GM18873 (cell line): ENCODE results near the gene TNFSF8.

Experiments
- ATAC-seq: cut with Tn5 transposase; IDR thresholded peaks from one replicate; pipeline ENCODE4 v1.9.1; 2021; ENCODE audit warnings: mild to moderate bottlenecking, moderate library complexity, moderate number of reproducible peaks; ENCODE audit not compliant: unreplicated experiment, low FRiP score

Gene TNFSF8

DNA sequence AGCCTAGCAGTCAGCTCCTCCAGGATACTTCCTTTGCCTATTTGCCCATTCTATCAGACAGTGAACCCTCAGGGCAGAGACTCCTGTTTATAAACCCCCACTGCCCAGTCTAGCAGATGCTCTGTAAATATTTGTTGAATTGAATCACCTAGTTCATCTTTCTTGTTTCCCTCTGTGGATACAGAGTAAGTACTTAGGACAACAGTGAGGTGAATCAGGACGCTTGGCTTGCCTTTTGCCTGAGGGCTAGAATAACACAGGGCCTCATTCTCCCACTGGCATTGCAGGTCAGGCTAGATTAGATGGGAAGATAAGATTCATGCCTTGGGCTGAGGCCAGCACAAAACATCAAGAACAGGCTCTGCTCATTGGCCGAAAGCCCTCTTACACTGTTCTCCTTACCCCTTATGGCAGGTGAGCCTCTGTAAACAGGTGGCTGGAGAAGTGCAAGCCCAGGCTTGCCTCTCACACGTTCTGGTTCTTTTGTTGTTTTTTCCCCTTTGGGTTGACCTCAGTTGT lies 22.2 kb downstream of the TNFSF8 start:
- ATAC-seq, result no peak

DNA sequence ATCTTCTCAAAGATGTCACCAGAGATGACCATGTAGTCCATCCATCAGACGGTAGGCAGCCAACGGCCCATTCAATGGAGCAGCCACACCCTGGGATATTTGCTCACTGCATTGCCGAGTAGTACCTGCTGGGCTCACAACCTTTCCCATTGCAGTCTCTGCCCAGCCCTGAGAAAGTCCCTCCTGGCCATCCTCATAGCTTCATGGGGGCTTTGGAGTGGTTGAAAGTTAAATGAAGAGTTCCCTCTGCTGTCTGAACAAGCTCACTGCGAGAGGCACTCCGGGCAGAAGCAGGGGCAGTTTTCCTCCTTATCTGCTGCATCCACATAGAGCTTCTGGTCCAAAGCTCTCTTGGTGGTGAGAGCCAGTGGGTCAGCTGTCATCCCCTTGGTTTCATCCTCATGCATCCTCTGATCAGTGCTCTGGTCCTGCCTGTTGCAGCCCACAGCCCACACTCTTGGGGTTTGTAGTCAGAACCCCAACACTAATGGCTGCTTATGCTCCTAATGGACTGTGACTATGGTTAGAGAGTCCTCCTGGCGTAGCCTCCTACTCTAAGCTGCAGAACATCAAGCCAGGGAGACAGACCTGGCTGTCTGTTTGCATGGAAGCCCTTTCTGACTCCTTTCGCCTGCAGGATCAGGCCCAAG lies 23.3 kb downstream of the TNFSF8 start:
- no peak for ATAC-seq

GRCh38 chr9:114905170-114905940 lies 25.0 kb downstream of the TNFSF8 start:
- no peak for ATAC-seq

DNA sequence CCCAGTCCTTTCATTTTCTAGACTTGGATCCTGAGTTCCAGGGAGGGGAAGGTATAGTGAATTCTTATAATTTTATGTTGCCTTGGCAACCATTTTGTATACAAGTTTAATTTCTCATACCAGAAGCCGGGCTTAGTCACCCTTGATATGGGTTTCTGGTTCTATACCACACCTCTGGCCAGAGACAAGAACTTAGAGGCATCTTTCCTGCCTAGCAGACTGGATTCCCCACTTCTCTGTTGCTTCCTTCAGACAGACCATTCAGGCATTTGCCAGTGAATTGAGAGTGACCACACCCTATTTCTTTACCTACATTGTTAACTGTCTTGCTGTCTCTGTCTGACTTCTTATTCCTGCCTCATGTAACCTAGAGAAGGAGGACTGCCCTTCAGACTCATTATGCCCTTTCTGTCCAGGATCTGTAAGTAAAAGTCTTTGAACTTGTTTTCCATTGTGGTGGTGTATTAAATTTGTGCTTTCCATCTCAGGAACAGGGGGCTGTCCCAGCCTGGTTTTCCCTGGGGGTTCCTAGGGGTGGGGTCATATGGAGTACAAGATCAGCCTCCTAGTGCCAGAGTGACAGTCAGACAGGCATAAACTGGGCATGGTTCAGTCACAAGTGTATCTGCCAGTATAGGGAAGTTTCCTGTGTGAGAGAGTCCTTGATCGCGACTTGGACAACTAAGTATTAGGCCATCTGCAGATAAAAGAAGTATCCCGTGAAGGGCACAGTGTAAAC lies 27.4 kb downstream of the TNFSF8 start:
- ATAC-seq, result no peak

DNA sequence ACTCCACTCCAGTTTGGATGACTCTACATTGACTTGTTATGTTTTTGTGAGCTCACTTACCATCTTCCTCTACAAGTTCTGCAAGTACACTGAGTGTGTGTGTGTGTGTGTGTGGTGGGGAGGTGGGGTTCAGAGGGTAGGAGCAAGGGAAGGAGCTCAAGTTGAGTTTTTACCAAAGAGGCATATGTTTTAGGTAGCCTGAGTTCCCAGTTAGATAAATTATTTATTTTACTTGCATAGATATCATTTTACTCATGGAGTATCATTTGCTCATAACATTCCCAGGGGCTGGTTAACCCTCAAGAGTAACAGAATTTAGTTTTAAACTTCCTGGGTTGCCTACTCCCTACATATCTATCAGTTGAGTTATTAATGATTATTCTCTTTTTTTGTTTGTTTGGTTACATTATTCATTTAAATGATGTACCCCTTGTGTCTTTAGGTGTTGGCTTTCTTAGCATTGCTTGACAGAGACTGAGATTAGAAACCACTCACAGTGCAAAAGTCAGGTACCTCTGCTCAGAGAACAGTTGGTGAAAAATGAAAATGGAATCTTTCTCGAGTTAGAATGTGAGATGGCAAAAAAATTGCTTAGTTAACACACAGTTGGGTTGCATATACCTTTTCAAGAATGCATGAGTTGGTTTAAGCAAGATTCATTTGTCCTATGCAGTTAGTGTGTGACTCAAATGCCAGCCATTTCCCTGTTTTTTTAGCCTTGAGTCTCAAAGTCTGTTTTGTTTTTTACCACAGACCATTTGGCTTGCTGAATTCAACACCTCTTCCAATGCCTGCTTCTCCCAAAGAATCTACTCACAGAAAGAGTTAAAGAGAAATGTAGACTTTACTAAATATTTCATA lies 29.2 kb downstream of the TNFSF8 start:
- ATAC-seq, result no peak

GRCh38 chr9:114899995-114900394 lies 30.4 kb downstream of the TNFSF8 start:
- no peak for ATAC-seq

GRCh38 chr9:114899461-114899860 lies 30.9 kb downstream of the TNFSF8 start:
- no peak for ATAC-seq

DNA sequence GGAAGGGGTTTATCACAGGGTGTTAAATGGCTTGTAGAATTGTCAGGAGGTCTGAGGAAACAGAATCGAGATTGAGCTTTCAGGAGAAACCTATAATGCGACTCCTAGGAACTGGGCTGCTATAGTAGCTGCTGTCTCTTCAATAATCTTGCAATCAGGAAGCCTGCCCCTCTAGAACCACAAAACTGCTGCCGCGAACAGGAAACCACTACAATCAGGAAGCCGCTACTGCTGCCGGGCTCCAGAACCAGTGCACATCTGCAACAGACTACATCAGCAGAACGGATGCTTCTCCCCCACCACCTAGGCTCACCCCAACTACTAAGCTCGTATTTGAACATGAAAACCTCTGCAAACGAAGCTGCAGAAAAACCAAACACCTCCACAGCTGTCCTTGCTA lies 31.6 kb downstream of the TNFSF8 start:
- ATAC-seq, result no peak

DNA sequence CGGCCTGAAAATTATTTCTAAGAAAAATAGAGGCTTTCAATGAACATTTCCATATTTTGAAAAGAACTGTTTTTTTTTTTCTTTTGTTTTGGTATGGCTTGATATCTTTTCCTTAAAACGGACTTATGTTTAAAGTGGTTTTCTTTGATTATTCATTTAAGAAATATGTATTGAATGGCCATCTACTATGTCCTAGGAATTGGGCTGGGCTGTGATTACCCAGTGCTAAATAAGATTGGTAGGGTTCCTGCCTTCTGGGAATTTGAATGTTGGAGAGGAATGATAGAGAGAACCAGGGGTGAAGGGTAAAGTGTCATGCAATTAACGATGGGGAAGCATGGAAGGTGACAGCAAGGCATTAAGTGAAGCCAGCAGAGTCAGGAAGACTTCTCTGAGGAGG lies 33.2 kb downstream of the TNFSF8 start:
- ATAC-seq, result no peak

GRCh38 chr9:114896344-114896743 lies 34.0 kb downstream of the TNFSF8 start:
- no peak for ATAC-seq

- ATAC-seq, result no peak
These were observed 34.8 kb downstream of the TNFSF8 start for GRCh38 chr9:114895521-114895991.

DNA sequence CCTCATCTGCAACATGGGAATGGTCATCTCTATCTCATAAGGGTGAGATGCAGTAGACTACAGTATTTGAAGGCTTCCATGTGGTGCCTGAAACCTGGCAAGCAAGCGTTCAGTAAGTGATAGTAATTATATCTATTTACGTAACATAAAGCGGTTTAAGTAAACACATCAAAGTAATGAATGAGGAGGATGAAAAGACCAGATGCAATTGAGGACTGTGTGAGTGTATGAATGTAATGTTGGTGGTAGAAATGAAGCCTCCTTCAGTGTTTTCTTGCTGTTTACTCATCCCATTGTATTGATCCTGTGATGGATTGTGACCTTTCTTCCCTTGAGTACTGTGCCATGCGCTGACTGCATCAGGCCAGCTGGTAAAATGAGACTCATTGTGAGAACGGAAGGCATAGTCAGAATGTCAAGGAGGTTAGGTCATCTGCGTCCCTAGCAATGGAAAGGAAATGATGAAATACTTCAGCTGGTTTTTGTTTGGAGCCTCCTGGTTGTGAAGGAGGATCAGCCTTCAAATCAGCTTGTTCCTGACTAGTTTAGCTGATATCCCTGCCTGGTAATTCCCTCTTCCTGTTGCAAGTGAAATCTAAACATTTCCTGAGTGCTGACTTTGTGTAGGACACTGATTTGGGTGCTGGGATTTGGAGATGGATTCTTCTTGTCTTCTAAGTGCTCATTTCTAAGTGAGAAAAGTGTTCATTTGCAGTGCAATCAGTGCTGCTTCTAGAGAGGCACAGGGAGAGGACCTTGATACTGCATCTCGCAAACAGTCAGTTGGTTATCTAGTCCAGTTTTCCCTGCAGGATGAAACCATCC lies 35.6 kb downstream of the TNFSF8 start:
- no peak for ATAC-seq

DNA sequence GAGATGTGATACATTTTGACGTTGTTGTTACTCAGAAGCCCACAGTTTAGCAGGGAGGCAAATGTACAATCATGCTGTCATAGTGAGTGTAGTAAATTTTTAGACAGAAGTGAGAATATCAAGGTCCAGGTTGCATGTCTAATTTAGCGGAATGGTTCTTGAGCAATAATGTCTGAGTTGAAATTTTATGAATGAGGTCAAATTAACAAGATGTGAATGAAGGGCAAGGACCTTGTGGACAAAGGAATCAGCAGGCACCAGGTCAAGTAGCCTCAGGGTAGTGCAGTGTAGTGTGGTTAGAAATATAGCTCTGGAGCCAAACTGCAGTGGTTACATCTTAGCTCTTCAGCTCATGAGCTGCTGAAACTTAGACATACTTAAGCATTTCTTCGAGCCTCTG lies 36.2 kb downstream of the TNFSF8 start:
- no peak for ATAC-seq

DNA sequence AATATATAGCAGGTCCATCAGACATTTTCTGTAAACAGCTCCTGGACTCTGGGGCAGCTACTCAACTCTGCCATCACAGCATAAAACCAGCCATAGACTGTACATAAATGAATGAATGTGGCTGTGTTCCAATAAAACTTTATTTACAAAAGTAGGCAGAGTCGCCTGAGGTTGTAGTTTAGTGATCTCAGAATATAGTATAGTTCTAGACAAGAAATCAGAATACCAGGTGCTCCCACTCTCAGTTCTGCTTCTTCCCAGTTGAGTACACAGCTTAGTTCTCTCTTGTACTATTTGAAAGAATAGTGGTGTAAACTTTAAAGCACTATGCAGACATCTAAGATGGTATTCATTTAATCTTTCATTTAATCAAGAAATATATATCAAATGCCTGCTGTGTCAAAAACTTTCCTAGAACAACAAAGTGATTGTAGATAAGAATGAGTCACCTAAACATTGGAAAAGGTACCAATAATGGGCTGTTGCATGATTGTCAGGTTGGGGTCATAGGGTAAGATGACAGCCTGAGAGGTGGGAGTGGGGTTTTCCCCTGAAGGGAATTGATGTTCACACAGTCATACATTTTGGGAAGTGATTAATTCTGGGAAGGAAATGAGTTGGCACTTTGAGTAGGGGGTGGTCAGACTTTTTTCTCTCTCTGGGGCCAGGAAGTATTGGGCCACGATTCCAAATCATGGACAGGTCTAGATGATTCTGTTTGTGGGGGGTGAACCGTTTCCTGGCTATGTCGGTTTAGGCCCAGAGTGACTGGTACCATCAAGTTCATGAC lies 37.0 kb downstream of the TNFSF8 start:
- no peak for ATAC-seq

GRCh38 chr9:114889802-114890224 lies 40.6 kb downstream of the TNFSF8 start:
- ATAC-seq, result no peak

- ATAC-seq, result no peak
These were observed 41.8 kb downstream of the TNFSF8 start for GRCh38 chr9:114888607-114889006.

GRCh38 chr9:114887963-114888362 lies 42.4 kb downstream of the TNFSF8 start:
- no peak for ATAC-seq

- ATAC-seq, result no peak
These were observed 45.5 kb downstream of the TNFSF8 start for GRCh38 chr9:114884787-114885452.
